Hepatocyte (in vitro differentiated cells): ENCODE measurements around the gene TWNK. TPM values are rescaled to one million over a fixed set of nuclear protein-coding genes. Genes with fewer than 3 reads are reported as not detected.

Experiments
- DNase-seq: peaks from one replicate; pipeline ENCODE4 v3.0.0-alpha.2; 2016; ENCODE audit warnings: low spot score
- H2AFZ ChIP-seq: fragments of 200-600 bp; sonication (generic); 2 replicates; pipeline ENCODE4 v1.6.0; 2016; ENCODE audit warnings: antibody characterized with exemption, mild to moderate bottlenecking
- H3K27ac ChIP-seq: fragments of 200-600 bp; sonication (generic); 2 replicates; pipeline ENCODE4 v1.5.1; 2016; ENCODE audit warnings: mild to moderate bottlenecking
- H3K27me3 ChIP-seq: fragments of 200-600 bp; sonication (generic); 2 replicates; pipeline ENCODE4 v1.6.1; 2016
- H3K36me3 ChIP-seq: fragments of 200-600 bp; sonication (generic); replicated peaks from 2 replicates; pipeline ENCODE4 v1.5.1; 2016; ENCODE audit warnings: low read depth; ENCODE audit not compliant: insufficient read depth
- H3K4me1 ChIP-seq: fragments of 200-600 bp; sonication (generic); 2 replicates; pipeline ENCODE4 v1.5.1; 2016; ENCODE audit warnings: mild to moderate bottlenecking, moderate library complexity; ENCODE audit not compliant: insufficient read depth
- H3K4me2 ChIP-seq: fragments of 200-600 bp; sonication (generic); 2 replicates; pipeline ENCODE4 v1.6.0; 2016
- H3K4me3 ChIP-seq: fragments of 200-600 bp; sonication (generic); 2 replicates; pipeline ENCODE4 v1.5.1; 2016; ENCODE audit warnings: mild to moderate bottlenecking
- H3K79me2 ChIP-seq: fragments of 200-600 bp; sonication (generic); 2 replicates; pipeline ENCODE4 v1.6.0; 2017; ENCODE audit warnings: mild to moderate bottlenecking
- H3K9me2 ChIP-seq: fragments of 200-600 bp; sonication (generic); replicated peaks from 2 replicates; pipeline ENCODE4 v1.6.0; 2017; ENCODE audit warnings: mild to moderate bottlenecking; ENCODE audit not compliant: insufficient read depth
- H3K9me3 ChIP-seq: fragments of 200-600 bp; sonication (generic); 2 replicates; pipeline ENCODE4 v1.5.1; 2016; ENCODE audit warnings: low read depth, mild to moderate bottlenecking
- H4K20me1 ChIP-seq: fragments of 200-600 bp; sonication (generic); 2 replicates; pipeline ENCODE4 v1.6.0; 2016; ENCODE audit warnings: mild to moderate bottlenecking; ENCODE audit not compliant: insufficient read depth, poor library complexity, severe bottlenecking
- CTCF ChIP-seq: fragments of 200-600 bp; sonication (generic); IDR thresholded peaks from 2 replicates; pipeline ENCODE4 v1.5.1; 2016; ENCODE audit warnings: antibody characterized with exemption, mild to moderate bottlenecking; ENCODE audit not compliant: poor library complexity
- EZH2 ChIP-seq: fragments of 200-600 bp; sonication (generic); IDR thresholded peaks from 2 replicates; pipeline ENCODE4 v1.6.1; 2016; ENCODE audit warnings: antibody characterized with exemption, mild to moderate bottlenecking, borderline replicate concordance
- EZH2phosphoT487 ChIP-seq: fragments of 200-600 bp; sonication (generic); IDR thresholded peaks from one replicate; pipeline ENCODE4 v1.6.1; 2018; ENCODE audit warnings: antibody characterized with exemption, mild to moderate bottlenecking, low read depth, moderate library complexity; ENCODE audit not compliant: unreplicated experiment, severe bottlenecking
- WGBS: methylation state at CpG from one replicate; pipeline ENCODE4 v1.1.6; 2016; ENCODE audit warnings: low lambda C conversion rate; ENCODE audit errors: missing lambda C conversion rate; 5-methylcytosine and 5-hydroxymethylcytosine counted together
- polyA plus RNA-seq: library from polyadenylated mRNA; unstranded; fragments of >200 nt; fragmentation: Nextera tagmentation; extraction: Ambion mirVana; gene quantifications from 2 replicates; pipeline ENCODE4 v1.2.1, GENCODE V29; 2016
- total RNA-seq: library from RNA; depleted of rRNA; stranded (reverse); fragments of >200 nt; gene quantifications from 2 replicates; pipeline ENCODE4 v1.2.3, GENCODE V29; 2014

The TWNK gene
- total and polyA plus RNA-seq, 2 experiments from 2014 or later: 4.0 to 5.0 TPM

GRCh38 chr10:101036726-101037125 is 49.4 kb downstream of the TWNK start:
- H3K4me2 ChIP-seq: no peak overlapping the region
- H3K27me3 ChIP-seq: no peaks in the 10 kb centered on the region
- no peaks in the 10 kb centered on the region for H3K36me3 ChIP-seq
- no peak overlapping the region for H3K27ac ChIP-seq
- TF ChIP-seq CTCF (no peak), EZH2 (no peak), EZH2phosphoT487 (no peak)
- WGBS: 85% methylated on average over 7 of the region's 7 CpGs
- H2AFZ ChIP-seq: no peak overlapping the region
- H3K9me2 ChIP-seq: no peaks in the 10 kb centered on the region
- H3K4me3 ChIP-seq: no peak overlapping the region
- no peak for DNase-seq
- peaks cover 16% of the 10 kb centered on the region for H3K79me2 ChIP-seq
- peaks cover 25% of the 10 kb centered on the region for H3K4me1 ChIP-seq
- no peaks in the 10 kb centered on the region for H3K9me3 ChIP-seq
- no peaks in the 10 kb centered on the region for H4K20me1 ChIP-seq

- Histone ChIP-seq H2AFZ (no peak overlapping the region), H3K79me2 (peaks cover 11% of the 10 kb centered on the region), H3K27ac (no peak overlapping the region), H3K27me3 (no peaks in the 10 kb centered on the region), H3K4me3 (no peak overlapping the region), H3K4me2 (no peak overlapping the region), H3K9me3 (no peaks in the 10 kb centered on the region), H3K4me1 (peaks cover 25% of the 10 kb centered on the region), H4K20me1 (no peaks in the 10 kb centered on the region), H3K9me2 (no peaks in the 10 kb centered on the region), H3K36me3 (no peaks in the 10 kb centered on the region)
- 73% methylated on average over 5 of the region's 5 CpGs for WGBS
- TF ChIP-seq EZH2 (no peak), CTCF (no peak), EZH2phosphoT487 (no peak)
- no peak for DNase-seq
These were observed 51.1 kb downstream of the TWNK start for GRCh38 chr10:101038484-101038883.

- H3K36me3 ChIP-seq: no peaks in the 10 kb centered on the region
- WGBS: 95% methylated on average over 3 of the region's 3 CpGs
- no peaks in the 10 kb centered on the region for H4K20me1 ChIP-seq
- H3K27ac ChIP-seq: no peak overlapping the region
- no peak for TF ChIP-seq EZH2phosphoT487
- no peak for TF ChIP-seq EZH2
- TF ChIP-seq CTCF: no peak
- H2AFZ ChIP-seq: no peak overlapping the region
- no peaks in the 10 kb centered on the region for H3K9me3 ChIP-seq
- DNase-seq: no peak
- no peaks in the 10 kb centered on the region for H3K9me2 ChIP-seq
- H3K4me2 ChIP-seq: no peak overlapping the region
- H3K27me3 ChIP-seq: no peaks in the 10 kb centered on the region
- no peak overlapping the region for H3K4me3 ChIP-seq
- peaks cover 17% of the 10 kb centered on the region for H3K4me1 ChIP-seq
- H3K79me2 ChIP-seq: peaks cover 3% of the 10 kb centered on the region
These were observed 52.7 kb downstream of the TWNK start for GRCh38 chr10:101040061-101040460.

- Histone ChIP-seq H3K36me3 (no peaks in the 10 kb centered on the region), H3K4me1 (peaks cover 14% of the 10 kb centered on the region), H2AFZ (no peak overlapping the region), H3K27ac (peak overlapping the region; percentile 11), H3K9me2 (no peaks in the 10 kb centered on the region), H3K27me3 (no peaks in the 10 kb centered on the region), H3K79me2 (no peaks in the 10 kb centered on the region), H3K4me3 (no peak overlapping the region), H3K9me3 (no peaks in the 10 kb centered on the region), H3K4me2 (no peak overlapping the region), H4K20me1 (no peaks in the 10 kb centered on the region)
- 15% methylated on average over 2 of the region's 2 CpGs for WGBS
- DNase-seq: no peak
- TF ChIP-seq EZH2phosphoT487 (no peak), CTCF (no peak), EZH2 (no peak)
These were observed 53.5 kb downstream of the TWNK start for GRCh38 chr10:101040851-101041250.
